Embryonic facial prominence (tissue), 1 donor: ENCODE measurements around the gene IRF2.

Experiments
- DNase-seq: peaks from one replicate; pipeline ENCODE4 v3.0.0-alpha.2; 2016; ENCODE audit errors: extremely low spot score

IRF2 gene

GRCh38 chr4:184450743-184451535, 23.4 kb downstream of the IRF2 start:
- no peak for DNase-seq

GRCh38 chr4:184450045-184450444, 24.3 kb downstream of the IRF2 start:
- no peak for DNase-seq

GRCh38 chr4:184448821-184449220, 25.5 kb downstream of the IRF2 start:
- no peak for DNase-seq

GRCh38 chr4:184448141-184448540, 26.2 kb downstream of the IRF2 start:
- no peak for DNase-seq

- DNase-seq: no peak
These were observed 26.7 kb downstream of the IRF2 start for GRCh38 chr4:184447664-184448063.

GRCh38 chr4:184446132-184446658, 28.2 kb downstream of the IRF2 start:
- DNase-seq: no peak

- DNase-seq: no peak
These were observed 29.4 kb downstream of the IRF2 start for GRCh38 chr4:184444953-184445309.

GRCh38 chr4:184444215-184444952, 30.0 kb downstream of the IRF2 start:
- no peak for DNase-seq

GRCh38 chr4:184443318-184443717, 31.0 kb downstream of the IRF2 start:
- no peak for DNase-seq

- no peak for DNase-seq
These were observed 32.1 kb downstream of the IRF2 start for GRCh38 chr4:184442314-184442635.

GRCh38 chr4:184441461-184442313, 32.7 kb downstream of the IRF2 start:
- DNase-seq: no peak

GRCh38 chr4:184440595-184441358, 33.6 kb downstream of the IRF2 start:
- no peak for DNase-seq

GRCh38 chr4:184439856-184440594, 34.3 kb downstream of the IRF2 start:
- DNase-seq: no peak

- no peak for DNase-seq
These were observed 35.0 kb downstream of the IRF2 start for GRCh38 chr4:184439386-184439785.

GRCh38 chr4:184438375-184438774, 36.0 kb downstream of the IRF2 start:
- DNase-seq: no peak

GRCh38 chr4:184437565-184438265, 36.6 kb downstream of the IRF2 start:
- DNase-seq: no peak

- no peak for DNase-seq
These were observed 39.8 kb downstream of the IRF2 start for GRCh38 chr4:184434501-184435066.

GRCh38 chr4:184434021-184434420, 40.3 kb downstream of the IRF2 start:
- no peak for DNase-seq

- DNase-seq: no peak
These were observed 41.0 kb downstream of the IRF2 start for GRCh38 chr4:184433258-184433892.
